Caco-2 (cell line): ENCODE results near the gene ACTR1A. TPM values are rescaled to one million over a fixed set of nuclear protein-coding genes. Genes with fewer than 3 reads are reported as not detected.

Experiments
- BruUV-seq: library from RNA; stranded (reverse); fragments of 400-500 nt; replicated peaks from 2 replicates; lab custom pipeline; 2021; lab: Mats Ljungman, UMichigan
- CTCF ChIA-PET: fragments of 300-600 bp; sonication (Branson Sonifier 250); formaldehyde crosslinking; loops from one replicate; lab custom pipeline; 2022; ENCODE audit warnings: antibody characterized with exemption; lab: Charles Lee
- POLR2A ChIA-PET: fragments of 300-600 bp; sonication (Branson Sonifier 250); formaldehyde crosslinking; loops from one replicate; lab custom pipeline; 2022; ENCODE audit warnings: antibody characterized with exemption; lab: Charles Lee
- DNase-seq, 2 experiments: peaks; one replicate each; pipeline versions ENCODE4 v3.0.0 to v3.0.0-alpha.2; 2020 to 2022
- H3K27me3 ChIP-seq: replicated peaks from 2 replicates; pipeline ENCODE4 v1.6.0; 2011; ENCODE audit warnings: low read length; ENCODE audit not compliant: control insufficient read depth, insufficient read depth
- H3K36me3 ChIP-seq: 2 replicates; pipeline ENCODE4 v1.5.1; 2011; ENCODE audit warnings: low read length; ENCODE audit not compliant: control insufficient read depth, insufficient read depth
- H3K4me1 ChIP-seq: fragments of 250-450 bp; sonication (Bioruptor Pico); 2 replicates; pipeline ENCODE4 v1.5.1; 2020; ENCODE audit warnings: mild to moderate bottlenecking
- H3K4me3 ChIP-seq: 2 replicates; pipeline ENCODE4 v1.5.1; 2011; ENCODE audit warnings: low read depth, mild to moderate bottlenecking, control low read depth, low read length
- H3K9me3 ChIP-seq: fragments of 250-450 bp; sonication (Bioruptor Pico); 2 replicates; pipeline ENCODE4 v1.5.1; 2020; ENCODE audit warnings: mild to moderate bottlenecking, moderate library complexity
- H3K27ac Mint-ChIP-seq: one replicate; pipeline ENCODE4 v1.8.0; 2022; ENCODE audit warnings: mixed read lengths; ENCODE audit not compliant: unreplicated experiment
- H3K27me3 Mint-ChIP-seq: one replicate; pipeline ENCODE4 v1.8.0; 2022; ENCODE audit warnings: mixed read lengths; ENCODE audit not compliant: insufficient read depth, unreplicated experiment
- H3K36me3 Mint-ChIP-seq: one replicate; pipeline ENCODE4 v1.8.0; 2022; ENCODE audit warnings: mild to moderate bottlenecking, mixed read lengths; ENCODE audit not compliant: insufficient read depth, unreplicated experiment
- H3K4me1 Mint-ChIP-seq: one replicate; pipeline ENCODE4 v1.8.0; 2022; ENCODE audit warnings: low read depth, mixed read lengths; ENCODE audit not compliant: unreplicated experiment
- H3K4me3 Mint-ChIP-seq: one replicate; pipeline ENCODE4 v1.8.0; 2022; ENCODE audit warnings: mild to moderate bottlenecking, moderate library complexity, mixed read lengths; ENCODE audit not compliant: unreplicated experiment
- H3K9me3 Mint-ChIP-seq: one replicate; pipeline ENCODE4 v1.8.0; 2022; ENCODE audit warnings: mixed read lengths; ENCODE audit not compliant: unreplicated experiment
- CTCF ChIP-seq, 2 experiments: fragments of 200-600 bp in 1 of 2; IDR thresholded peaks; 1 replicate in 1 of 2; 2 replicates in 1 of 2; pipeline versions ENCODE4 v1.5.1 to v1.8.0; 2011 to 2022; ENCODE audit warnings: antibody characterized with exemption in 1 of 2, control low read depth in 1 of 2, inconsistent platforms in 1 of 2, low read depth in 1 of 2, low read length in 1 of 2, mild to moderate bottlenecking in 1 of 2, moderate library complexity in 1 of 2; ENCODE audit not compliant: insufficient read depth in 1 of 2, severe bottlenecking in 1 of 2, unreplicated experiment in 1 of 2
- intact Hi-C: fragments of 100-400 bp; cut with micrococcal nuclease; formaldehyde crosslinking; loops from one replicate; pipeline ENCODE4 v1.10.0; 2022; ENCODE audit not compliant: unreplicated experiment
- total RNA-seq: library from RNA; stranded (reverse); gene quantifications from 2 replicates; pipeline ENCODE4 v1.2.3, GENCODE V29; 2022

Gene ACTR1A
- total RNA-seq, 1 experiment from 2014 or later: 65.9 TPM

GRCh38 chr10:102432162-102432950, 70.2 kb downstream of the ACTR1A start, which contains the start of gene CUEDC2:
Gene CUEDC2 (minus strand): TSS chr10:102432574. CDS start chr10:102425188, 7,386 bp downstream.
- Histone ChIP-seq H3K36me3 (no peaks in the 10 kb centered on the region), H3K4me1 (peaks cover 11% of the 10 kb centered on the region), H3K27me3 (no peaks in the 10 kb centered on the region), H3K9me3 (no peaks in the 10 kb centered on the region), H3K4me3 (peak within 1 kb of the TSS; percentile 77)
- Mint-ChIP-seq H3K9me3 (no peaks in the 10 kb centered on the region), H3K4me1 (peaks cover 32% of the 10 kb centered on the region), H3K27ac (peak within 1 kb of the TSS; percentile 65), H3K4me3 (peak within 1 kb of the TSS; percentile 73), H3K27me3 (no peaks in the 10 kb centered on the region), H3K36me3 (no peaks in the 10 kb centered on the region)
- no peak for TF ChIP-seq CTCF (IDR thresholded peaks at IDR 0.05; ENCODE audit: insufficient read depth in 1 of 2, low read depth in 1 of 2, low read length in 1 of 2, severe bottlenecking in 1 of 2, unreplicated experiment in 1 of 2)
- ChIA-PET POLR2A (interaction anchor here (0.6 to 2.2 kb wide), 11 partner anchors 10 to 209 kb away, joined by 3 to 21 read pairs (median 4); partner anchors contain the start of genes ACTR1A, C10orf95, FBXL15 and GBF1), CTCF (interaction anchor here (0.6 to 2.2 kb wide), 14 partner anchors 10 to 359 kb away, joined by 3 to 37 read pairs (median 4); partner anchors contain the start of genes ACTR1A, C10orf95 and FBXL15)
- TSS peak; percentile 43 for BruUV-seq
- DNase-seq: peak; percentile 97 to 98
- intact Hi-C loops: loop anchor here (1.0 to 2.0 kb wide), 5 partner anchors 10 to 70 kb away; partner anchors contain the start of genes ACTR1A and SUFU

DNA sequence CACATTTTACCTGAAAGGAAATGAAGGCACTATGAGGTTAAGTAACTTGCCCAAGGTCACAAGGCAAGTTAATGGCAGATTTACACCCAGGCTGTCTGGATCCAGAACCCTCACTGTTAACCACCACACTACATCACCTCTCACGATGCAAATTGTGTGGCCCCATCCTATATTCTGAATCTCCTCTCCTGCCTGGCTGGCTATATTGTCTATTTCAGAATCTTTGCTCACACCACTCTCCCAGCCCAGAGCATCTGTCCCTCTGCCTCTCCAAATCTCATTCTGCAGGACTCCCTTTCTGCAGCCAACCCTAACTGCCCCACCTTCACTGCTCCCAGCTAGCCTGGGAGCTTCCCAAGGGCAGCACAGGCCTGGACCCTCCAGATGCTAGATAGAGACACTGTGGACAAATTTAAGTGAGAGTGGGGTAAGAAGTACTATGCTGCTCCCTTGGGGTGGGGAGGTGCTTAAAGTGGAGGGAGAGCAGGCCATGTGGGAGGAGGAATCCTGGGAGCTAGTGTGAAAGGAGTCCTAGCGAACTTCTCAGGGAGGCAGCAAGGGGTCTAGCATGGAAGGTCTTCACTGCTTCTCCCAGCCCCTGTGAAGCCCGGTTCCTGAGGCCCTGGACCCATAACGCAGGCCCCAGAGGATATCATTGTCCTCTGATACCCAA, 70.9 kb downstream of the ACTR1A start:
- intact Hi-C loops: loop anchor here (1.0 to 2.0 kb wide), 5 partner anchors 9 to 71 kb away; partner anchors contain the start of genes ACTR1A and SUFU
- no TSS peak for BruUV-seq
- ChIA-PET POLR2A (interaction anchor here (0.7 to 2.2 kb wide), 5 partner anchors 9 to 71 kb away, joined by 4 to 21 read pairs (median 6); partner anchors contain the start of genes ACTR1A, C10orf95, FBXL15 and NFKB2), CTCF (interaction anchor here (1.0 to 2.2 kb wide), 5 partner anchors 10 to 202 kb away, joined by 3 to 37 read pairs (median 6); partner anchors contain the start of genes ACTR1A and FBXL15)
- Histone ChIP-seq H3K36me3 (no peaks in the 10 kb centered on the region), H3K4me1 (peaks cover 11% of the 10 kb centered on the region), H3K4me3 (peak overlapping the region; percentile 77), H3K9me3 (no peaks in the 10 kb centered on the region), H3K27me3 (no peaks in the 10 kb centered on the region)
- peak in 1 of 2 experiments; percentile 23 for DNase-seq
- H3K27ac Mint-ChIP-seq: peak overlapping the region; percentile 65
- peaks cover 28% of the 10 kb centered on the region for H3K4me1 Mint-ChIP-seq
- H3K27me3 Mint-ChIP-seq: no peaks in the 10 kb centered on the region
- no peaks in the 10 kb centered on the region for H3K36me3 Mint-ChIP-seq
- H3K9me3 Mint-ChIP-seq: no peaks in the 10 kb centered on the region
- TF ChIP-seq CTCF (IDR thresholded peaks at IDR 0.05; ENCODE audit: insufficient read depth in 1 of 2, low read depth in 1 of 2, low read length in 1 of 2, severe bottlenecking in 1 of 2, unreplicated experiment in 1 of 2): no peak
- peak overlapping the region; percentile 73 for H3K4me3 Mint-ChIP-seq

GRCh38 chr10:102429468-102429867, 73.0 kb downstream of the ACTR1A start:
- Histone ChIP-seq H3K9me3 (no peaks in the 10 kb centered on the region), H3K4me3 (no peak overlapping the region), H3K4me1 (peaks cover 2% of the 10 kb centered on the region), H3K36me3 (no peaks in the 10 kb centered on the region), H3K27me3 (no peaks in the 10 kb centered on the region)
- BruUV-seq: no TSS peak
- intact Hi-C loops: no loop called here
- ChIA-PET CTCF (no interaction called here), POLR2A (no interaction called here)
- no peak overlapping the region for H3K4me3 Mint-ChIP-seq
- no peak for DNase-seq
- H3K9me3 Mint-ChIP-seq: no peaks in the 10 kb centered on the region
- no peaks in the 10 kb centered on the region for H3K27me3 Mint-ChIP-seq
- H3K27ac Mint-ChIP-seq: no peak overlapping the region
- no peak for TF ChIP-seq CTCF (IDR thresholded peaks at IDR 0.05; ENCODE audit: insufficient read depth in 1 of 2, low read depth in 1 of 2, low read length in 1 of 2, severe bottlenecking in 1 of 2, unreplicated experiment in 1 of 2)
- H3K36me3 Mint-ChIP-seq: no peaks in the 10 kb centered on the region
- H3K4me1 Mint-ChIP-seq: peaks cover 16% of the 10 kb centered on the region
